ENCODE data around the gene DIS3L2.
A peak's percentile ranks its signal among the peaks of the same experiment; 100 is the strongest.

Gene DIS3L2

DNA sequence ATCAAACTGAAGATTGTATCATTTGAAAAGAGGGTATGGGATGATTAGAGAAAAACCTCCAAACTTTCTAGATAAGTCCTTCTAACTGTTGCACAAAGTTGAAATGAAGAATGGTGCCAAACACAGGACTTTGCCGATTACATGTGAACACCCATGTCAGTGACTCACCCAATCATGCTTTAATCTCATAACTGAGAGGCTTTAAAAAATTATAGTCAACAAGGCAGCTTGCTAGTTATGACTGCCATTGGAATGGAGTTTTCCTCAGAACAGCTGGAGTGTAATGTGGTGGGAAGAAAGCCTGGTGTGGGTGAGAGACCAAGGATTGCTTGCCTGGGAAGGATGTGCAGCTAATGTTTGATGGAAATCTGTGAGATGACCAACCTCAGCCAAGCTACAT, 318.8 kb downstream of the DIS3L2 start:
- DNase-seq = no peak

DNA sequence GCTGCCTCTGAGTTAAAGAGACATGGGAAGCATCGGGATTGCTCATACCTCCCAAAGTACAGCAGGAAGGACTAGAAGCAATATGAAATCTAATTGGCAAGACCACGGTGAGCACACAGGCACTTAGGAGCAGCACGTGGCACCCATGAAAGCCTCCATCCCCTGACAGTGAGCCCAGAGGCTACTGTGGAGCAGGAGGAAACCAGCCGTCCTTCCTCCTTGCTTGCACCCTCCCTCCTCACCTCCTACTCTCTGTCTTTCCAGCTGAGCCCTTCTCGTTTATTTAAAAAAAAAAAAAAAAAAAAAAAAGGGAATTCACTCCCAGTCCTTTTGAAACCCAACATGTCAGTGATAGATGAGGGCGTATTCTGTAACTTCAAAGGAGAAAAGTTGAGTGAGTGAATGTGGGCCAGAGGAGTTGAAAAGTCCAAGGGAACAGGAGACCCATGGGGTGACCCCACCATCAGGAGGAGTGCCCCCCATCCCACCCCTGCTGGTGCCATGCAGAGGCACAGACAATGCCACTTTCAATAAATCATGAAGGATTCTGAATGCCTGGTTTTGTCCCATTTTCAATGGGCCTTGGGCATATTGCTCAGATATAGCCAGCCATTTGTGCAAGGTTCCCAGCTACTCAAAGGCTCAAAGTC, 320.5 kb downstream of the DIS3L2 start:
- DNase-seq = no peak

DNA sequence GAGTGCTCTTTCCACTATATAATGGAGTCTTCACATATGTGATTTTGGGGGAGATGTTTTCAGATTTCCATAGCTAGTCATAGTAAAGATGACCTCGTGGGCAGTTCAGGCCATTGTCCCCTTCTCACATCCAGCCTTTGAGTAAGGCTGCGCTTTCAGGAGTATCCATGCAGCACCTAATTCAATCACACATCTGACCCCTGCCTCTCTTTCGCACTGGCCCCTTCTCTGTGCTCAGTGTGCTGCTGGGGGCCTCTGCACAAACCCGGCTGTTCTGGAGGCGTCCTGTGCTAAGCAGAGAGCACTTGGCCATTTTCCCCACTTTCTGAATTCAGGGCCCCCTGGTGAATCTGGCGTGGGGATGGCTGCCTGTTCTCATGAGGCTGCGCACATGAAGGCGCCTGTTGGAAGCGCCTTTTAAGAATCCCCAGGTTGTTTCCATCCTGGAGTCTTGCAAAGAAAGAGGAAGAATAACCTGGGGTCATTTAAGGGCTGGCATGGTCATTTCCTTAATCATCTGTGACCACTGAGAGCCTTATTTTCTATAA, 321.1 kb downstream of the DIS3L2 start:
- DNase-seq = no peak

DNA sequence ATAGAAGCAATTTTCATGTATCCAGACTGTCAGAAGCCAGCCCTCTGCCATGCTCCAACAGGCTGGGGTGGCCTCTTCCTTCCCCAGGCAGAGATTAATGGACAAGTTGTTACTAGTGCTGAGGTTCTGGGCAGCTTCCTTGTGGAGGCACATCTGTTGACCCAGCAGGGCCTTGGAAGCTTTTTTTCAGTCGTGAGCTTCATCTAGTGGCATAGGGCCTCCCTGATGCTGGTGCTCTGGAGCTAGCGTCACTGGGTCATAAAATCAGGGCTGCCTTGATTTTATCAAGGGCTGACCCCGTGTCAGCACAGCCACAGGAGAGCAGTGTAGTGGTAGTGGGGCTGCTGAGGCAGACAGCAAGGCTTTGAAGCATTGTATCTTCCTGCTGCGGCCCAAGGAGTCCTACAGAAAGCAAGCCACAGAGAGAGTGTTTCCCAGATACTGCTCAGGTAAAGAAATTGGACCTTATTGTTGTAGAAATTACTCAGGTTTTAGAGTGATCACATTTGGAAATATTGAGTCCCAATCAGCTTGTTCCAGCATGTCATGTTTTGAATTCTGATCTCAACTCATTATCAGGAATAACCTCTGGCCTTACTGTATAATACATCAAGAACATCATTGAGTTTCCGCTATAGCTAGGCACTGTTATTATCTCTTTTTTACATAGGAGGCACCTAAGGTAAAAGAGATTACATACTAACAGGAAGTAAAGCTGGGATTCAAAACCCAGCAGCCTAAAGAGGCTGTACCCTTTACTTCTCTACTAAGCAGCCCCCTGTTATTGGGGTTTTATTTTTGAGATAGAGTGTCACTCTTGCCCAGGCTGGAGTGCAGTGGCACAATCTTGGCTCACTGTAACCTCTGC, 324.7 kb downstream of the DIS3L2 start:
- no peak for DNase-seq

DNA sequence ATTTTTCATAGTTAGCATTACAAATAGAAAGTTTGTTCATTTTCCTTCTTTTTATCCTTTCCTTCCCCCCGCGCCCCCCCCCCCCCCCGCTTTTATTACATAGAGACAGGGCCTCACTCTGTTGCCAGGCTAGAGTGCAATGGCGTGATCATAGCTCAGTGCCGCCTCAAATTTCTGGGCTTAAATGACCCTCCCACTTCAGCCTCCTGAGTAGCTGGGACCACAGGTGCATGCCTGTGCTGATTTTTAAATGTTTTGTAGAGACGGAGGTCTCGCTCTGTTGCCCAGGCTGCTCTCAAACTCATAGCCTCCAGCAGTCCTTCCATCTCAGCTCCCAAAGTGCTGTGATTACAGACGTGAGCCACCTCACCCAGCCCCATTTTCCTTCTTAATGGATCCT, 325.8 kb downstream of the DIS3L2 start:
- DNase-seq = no peak

DNA sequence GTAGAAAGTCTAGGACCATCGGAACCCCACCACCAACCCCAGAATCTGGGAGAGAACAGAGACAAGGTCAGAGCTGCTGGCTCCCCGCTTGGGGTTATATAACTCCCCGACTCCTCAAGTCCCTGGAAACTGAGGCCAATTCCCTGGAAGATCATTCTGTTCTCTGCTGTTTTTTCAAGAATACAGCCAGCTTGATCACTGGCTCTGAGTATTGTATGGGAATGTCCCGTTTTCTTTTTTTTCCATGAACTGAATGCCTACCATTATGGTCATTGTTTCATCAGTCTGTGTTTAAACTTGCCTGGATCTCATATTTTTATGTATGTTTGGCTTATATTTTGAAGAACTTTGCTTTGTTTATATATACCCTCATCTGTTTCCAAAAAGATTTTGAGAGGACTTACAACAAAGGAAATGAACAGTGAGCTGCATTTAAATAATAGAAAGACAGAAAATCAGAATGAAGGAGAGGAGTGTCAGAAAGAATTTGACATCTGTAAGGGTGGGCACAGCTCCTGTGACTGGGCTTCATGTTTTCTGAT, 327.0 kb downstream of the DIS3L2 start:
- no peak for DNase-seq

DNA sequence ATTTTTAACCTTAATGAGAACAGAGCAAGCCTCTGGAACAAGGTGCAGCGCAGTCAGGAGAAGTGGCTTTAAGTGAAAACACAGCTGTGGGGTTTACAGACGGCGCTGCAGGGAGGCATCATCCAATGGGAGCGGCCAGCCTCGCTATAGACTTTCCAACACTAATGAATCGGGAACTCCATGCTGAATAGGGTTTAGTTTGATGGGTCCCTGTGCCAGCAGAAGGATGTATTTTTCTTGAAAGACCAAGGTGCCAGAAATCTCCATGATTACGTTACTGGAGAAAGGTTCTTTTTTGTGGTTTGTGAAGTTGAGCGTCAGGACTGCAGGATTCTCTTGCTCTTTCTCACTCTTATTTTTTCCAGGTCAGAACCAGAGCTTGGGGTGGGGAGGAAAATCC, 329.2 kb downstream of the DIS3L2 start:
- no peak for DNase-seq

DNA sequence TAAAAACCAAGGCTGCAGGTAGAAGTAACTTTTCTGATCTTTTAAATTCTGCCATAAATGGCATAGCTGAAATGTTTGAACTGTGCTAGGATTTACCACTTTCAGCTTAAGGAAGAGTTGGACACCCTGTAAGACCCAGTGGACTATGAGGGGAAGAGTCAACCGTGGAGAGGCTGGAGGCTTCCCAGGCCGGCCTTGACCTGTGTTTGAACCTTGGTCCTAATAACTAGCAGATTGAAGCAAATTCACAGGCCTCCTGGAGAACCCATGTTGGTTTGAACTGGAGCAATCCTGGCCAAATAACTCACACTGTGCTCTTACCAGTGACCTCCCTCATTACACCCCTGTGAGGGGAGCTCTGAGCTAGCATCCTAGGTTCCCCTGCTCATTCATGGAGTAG, 329.8 kb downstream of the DIS3L2 start:
- no peak for DNase-seq

DNA sequence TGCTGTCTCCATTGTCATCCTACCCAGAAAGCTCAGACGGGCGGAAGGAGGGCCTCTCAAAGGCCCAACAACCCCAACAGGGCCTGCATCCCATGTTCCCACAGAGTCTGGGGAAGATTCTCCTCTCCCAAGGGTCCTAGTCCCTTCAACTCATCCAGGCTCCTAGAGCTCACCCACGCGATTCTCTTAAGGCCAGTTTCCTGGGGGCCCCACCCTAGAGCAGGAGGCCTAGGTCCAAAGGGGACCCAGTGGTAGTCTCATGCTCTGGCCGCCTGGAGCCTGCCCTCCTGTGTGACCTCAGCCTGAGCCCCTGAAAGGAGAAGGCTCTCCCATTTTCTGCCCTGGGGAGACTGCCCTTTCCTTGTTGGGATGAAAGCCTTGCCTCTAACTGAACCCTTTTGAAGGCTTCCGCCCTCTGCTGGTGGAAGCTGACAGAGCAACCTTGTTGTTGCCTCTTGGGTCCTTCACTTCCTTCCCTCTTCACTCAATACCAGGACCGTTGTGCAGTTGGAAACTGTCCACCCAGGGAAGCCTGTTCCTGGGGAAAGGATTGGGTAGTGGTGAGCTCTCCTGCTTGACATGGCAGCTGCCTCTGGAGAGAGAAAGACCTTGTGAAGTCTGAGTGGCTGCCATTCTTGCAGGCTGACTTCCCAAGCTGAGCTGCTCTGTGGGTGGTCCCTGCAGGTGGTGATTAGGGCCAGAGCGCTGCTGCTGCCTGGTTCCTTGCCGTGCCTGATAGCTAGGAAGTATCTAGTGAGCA, 331.1 kb downstream of the DIS3L2 start:
- peak in 3 of 4 experiments; percentile 9 to 38 (median 18) for DNase-seq

DNA sequence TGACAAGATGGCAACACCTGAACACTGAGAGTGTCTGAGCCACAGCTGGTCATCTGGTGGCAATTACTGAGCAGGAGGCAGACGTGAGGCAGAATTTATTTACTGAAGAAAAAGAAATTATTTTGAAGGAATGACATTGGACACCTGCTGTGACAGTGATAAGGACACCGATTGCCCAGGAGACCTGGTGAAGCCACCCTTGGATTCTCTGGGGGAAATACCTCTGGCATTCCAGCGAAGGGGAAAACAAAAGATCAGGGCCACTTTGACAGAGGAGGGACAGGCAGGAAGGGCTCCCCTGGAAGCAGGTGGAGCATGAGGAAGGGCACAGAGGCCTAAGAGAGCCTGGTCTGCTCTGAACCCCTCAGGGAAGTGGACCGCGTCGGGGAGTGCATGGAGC, 331.7 kb downstream of the DIS3L2 start:
- DNase-seq = no peak

DNA sequence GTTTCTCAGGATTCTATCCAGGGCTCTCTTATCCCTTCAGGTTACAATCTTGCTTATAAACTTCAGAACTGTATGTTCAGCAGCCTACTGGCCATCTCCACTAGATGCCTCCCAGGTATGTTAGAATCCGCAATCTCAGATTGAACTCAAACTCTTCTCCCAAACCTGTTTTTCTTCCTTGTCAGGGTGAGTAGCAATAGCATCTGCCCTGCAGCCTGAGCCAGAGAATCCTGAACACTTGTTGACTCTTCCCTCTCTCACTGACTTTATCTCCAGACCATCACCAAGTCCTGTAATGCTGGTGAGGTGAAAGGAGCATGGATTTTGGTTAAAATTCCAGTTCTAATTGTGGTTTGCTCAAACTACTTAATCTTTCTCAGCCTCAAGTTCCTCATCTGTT, 334.5 kb downstream of the DIS3L2 start:
- no peak for DNase-seq

DNA sequence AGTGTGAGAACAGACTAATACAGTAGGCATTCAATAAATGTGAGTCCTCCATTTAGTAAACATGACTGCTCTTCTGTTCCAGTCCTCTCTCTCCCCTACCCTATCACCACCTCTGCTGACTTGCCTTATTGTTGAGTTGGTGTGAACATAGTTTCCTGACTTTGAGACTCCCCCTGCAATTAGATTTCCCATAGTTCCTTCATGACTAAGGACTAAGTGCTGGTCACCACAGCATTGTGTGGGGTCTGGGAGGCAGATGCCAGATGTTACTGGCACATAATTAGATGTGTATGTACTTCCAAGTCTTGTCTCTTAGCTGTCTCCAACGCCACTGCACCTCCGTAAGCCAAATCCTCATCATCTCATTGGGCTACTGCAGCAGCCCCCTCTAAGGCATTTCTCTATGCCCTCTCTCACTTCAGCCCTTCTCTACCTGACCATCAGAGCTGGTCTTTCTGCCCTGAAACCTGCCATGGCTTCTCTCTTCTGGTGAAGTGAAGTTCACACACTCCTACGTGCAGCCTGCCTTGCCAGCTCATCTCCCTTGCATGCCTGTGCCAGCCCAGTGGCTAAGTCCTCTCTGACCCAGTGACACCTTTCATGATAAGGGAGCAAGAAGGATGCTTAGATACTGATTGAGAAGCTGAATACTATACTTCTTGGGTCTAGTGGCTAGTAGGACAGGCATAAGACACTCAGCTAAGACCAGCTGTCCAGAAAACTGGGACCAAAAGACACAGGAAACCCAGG, 335.4 kb downstream of the DIS3L2 start:
- DNase-seq = no peak

DNA sequence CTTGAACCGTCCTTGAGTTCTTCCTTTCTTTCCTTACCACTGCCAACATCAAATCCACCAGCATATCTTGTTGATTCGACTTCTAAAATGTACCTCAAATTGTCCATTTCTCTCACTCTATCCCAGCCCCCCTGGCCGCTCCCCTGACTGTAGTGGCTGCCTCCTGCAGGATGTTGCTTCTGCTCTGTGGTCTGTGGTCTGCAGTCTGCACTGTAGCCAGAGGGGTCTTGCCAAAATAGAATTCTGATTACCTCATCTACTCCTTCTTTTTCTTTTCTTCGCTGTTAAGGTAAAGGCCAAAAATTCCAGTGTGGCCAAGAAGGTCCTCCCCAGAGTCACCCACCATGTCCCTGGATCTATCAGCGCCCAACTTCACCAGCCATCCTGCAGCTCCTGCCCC, 337.6 kb downstream of the DIS3L2 start:
- DNase-seq = no peak

DNA sequence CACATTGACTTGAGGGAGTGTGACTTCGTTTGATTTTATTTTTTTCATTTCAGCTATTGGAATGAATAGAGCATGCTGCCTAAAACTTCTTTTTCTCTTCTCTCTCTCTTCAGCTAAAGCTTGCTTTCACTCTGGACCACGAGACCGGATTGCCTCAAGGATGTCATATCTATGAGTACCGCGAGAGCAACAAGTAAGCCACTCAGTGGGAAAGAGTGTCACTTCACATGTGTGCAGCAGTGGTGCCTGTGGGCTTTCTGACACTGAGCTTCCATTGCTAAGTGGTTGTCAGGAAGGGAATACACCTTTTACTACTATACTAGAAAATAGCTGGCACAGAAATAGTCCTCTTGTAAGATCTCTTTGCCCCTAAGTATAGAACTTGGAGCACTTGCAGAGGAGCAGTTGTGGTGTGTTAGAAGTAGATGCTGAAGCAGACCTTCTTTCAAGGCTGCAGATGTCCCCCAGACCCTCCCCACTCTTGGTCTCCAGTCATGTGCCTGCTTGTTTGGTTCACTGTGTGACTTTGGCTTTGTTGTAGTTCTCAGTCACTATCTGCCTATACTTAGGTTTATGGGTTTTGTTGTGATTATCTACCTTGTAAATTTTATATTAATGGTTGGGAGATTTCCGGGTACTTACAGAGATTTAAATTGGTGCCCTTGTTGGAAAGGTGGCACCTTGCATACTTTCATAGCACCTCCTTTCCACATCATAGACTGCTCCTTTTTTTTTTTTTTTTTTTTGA, 338.6 kb downstream of the DIS3L2 start:
- no peak for DNase-seq

DNA sequence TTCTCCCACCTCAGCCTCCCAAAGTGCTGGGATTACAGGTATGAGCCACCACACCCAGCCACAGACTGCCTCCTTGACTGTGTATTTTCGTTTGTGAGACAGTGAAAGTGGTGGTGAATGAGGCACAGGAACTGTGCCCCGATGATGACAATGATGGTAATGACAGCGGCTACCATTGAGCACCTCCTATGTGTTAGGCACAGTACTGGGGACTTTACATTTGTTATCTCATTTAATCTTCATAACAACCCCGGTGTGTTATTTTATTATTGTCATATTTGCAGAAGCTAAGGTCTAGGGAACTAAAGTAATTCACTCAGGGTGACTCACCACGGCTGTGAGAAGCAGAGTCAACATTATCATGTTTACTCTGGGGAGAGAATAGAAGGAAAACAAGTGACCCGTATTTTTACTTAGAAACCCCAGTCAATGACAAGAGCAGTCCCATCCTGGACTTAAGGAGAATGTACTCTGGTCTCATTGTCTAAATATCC, 339.4 kb downstream of the DIS3L2 start:
- no peak for DNase-seq

DNA sequence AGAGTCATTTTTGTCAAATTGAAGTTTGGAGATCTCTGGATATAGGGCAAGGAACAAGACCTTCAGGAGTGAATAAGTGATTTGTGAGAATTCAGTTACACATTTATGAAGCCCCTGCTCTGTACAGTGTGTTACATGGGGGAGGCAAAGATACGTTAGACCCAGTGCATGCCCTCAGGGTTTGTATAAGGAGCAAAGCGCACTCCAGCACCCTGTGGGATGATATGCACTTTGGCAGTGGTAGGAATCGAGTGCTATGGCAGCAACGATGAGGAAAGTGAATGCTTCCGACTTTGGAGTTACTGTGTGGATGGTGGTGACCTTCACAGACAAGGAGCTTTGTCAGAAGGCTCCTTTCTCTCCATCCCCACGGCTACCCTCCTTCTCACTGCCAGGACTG, 342.7 kb downstream of the DIS3L2 start:
- no peak for DNase-seq

DNA sequence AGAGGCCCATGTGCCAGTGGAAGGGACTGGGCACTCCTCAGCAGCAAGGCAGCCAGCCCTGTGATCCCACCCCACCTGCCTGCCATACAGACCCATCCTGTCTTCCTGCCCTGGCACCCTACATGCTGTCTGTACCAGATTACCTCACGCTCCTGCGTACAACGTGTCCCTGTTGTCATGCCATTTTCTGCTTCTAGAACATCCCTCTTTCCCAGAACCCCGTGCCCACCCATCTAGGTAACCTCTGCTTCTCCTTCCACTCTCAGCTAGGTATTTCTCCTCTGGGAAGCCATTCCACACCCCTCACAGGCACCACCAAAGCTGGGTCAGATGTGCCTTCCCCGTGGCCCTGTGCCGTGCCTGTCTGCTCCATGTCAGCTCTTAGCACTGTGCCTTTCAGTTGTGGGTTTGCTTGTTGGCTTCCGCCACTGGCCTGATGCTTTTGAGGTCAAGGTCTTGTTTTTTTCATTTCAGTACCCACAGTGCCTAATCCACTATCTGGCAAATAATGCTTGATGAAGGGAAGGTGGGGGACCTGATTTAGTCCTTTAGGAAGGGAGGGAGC, 345.3 kb downstream of the DIS3L2 start:
- DNase-seq = no peak

DNA sequence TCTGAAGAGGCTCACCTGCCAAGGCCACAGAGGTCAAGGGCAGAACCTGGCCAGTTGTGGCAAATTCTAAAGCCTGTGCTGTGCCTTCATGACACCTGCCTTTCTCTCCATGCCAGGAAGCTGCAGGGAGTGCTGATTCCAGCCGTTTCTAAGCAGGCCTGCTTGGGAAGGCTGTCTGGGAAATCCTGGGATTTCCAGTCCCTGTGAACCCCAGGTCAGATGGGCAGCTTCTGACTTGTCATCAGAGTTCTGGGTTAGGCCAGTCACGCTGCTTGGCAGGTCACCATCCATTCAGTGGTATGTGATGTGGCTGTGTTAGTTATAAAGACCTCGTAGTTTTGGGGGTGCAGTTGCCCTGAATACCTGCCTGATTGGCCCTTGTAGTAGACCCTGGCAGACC, 346.3 kb downstream of the DIS3L2 start:
- DNase-seq = no peak

DNA sequence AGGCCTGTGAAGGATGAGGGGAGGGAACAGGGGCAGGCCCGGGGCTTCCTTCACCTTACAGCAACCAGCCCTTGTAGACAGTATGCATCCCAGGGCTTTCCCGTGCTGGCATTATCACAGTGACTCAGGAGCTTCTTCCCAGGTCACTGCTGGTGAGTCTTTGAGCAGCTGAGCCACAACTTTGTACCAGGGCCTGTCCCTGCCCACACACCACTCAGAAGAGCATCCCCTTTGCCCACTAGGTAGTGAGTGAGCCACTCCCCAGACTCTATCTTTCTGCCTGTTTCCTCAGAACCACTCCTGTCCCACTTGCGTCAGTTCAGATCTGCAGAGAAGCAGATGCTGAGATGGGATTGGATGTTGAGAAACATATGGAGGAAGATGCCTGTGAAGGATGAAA, 347.5 kb downstream of the DIS3L2 start:
- no peak for DNase-seq

DNA sequence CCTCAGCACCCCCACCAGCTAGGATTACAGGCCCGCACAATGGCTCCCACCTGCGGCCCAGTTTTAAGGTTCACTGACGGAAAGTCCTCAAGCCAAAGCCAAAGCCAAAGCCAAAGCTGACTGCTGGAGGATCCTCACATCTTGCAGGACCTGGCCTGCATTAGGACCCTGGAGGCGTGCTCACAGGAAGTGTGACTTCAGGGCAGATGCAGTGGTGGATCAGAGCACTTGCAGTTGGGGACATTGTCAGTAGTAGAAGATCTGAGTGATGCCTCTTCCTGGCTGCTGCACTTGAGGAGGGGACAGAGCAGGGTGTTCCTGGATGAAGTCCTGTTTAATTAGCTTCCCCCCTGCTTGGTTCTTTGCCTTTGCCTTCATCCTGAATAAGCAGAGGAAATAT, 348.1 kb downstream of the DIS3L2 start:
- peak in 1 of 4 experiments; percentile 24 for DNase-seq

DNA sequence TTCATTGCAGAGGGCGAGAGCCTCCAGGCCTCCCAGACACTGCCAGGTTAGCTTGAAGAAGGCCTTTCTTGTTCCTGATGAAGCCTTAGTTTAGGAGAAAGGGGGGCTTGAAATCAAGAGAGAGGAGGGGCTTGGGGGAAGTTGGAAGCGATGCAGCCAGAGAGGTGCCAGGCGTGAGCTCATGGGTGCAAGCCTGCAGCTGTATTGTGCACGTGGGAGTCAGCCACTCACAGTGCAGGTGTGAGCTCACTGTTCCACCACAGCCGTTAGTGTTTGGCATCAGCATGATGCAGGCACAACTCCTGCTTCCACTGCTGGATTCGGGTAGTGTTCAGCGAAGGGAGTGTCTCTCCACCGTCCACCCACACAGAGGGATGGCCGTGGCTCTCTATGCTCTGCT, 348.6 kb downstream of the DIS3L2 start:
- no peak for DNase-seq

All from activated CD4-positive, CD25-positive, alpha-beta regulatory T cell (primary cell).